Erythroblast (primary cell): Measurements from ENCODE around the gene TMEM203.

Experiments used
- GATA1 ChIP-seq: IDR thresholded peaks from 2 replicates; pipeline ENCODE4 v1.6.1; 2011; ENCODE audit warnings: low read depth, mild to moderate bottlenecking, control low read depth, low read length, moderate library complexity
- POLR2A ChIP-seq: IDR thresholded peaks from 2 replicates; pipeline ENCODE4 v1.6.1; 2011; ENCODE audit warnings: mild to moderate bottlenecking, low read length

- TF ChIP-seq POLR2A: no peak
- no peak for TF ChIP-seq GATA1
Observed at GRCh38 chr9:137199411-137200121, 5.9 kb downstream of the TMEM203 start.
